Measurements from ENCODE around the gene SLC29A3.

DNA sequence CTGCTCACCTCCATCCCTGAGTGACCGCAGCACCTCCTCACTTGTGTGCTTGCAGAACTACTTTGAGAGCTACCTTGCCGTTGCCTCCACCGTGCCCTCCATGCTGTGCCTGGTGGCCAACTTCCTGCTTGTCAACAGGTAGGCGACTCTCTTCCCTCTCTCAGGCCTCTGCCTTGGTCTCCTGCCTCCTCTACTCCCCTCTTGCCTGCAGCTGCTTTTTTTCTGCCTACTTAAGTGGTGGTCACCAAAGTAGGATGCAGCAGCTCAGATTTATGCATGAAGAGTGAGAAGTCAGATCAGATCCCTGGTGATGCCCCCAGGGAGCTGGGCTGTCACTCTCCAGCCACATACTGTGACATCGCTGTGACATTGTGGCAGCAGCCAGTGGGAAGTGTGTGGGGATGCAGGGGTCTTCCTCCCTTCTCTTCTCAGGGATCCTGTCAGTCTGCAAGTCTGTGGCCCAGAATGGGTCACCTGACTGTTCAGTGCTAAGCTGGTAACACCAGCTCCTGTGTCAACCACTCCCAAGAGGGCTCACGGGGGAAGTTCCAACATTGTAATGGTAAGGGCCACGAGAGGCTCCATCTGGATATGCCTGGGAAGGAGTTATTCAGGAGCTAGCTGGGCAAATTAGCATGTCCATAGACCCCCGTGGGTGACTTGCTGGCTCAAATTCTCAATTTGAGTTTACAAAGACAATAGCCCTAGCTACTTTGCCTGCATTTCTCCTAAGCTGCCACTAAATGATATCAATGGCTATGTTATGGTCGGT lies 25.3 kb downstream of the SLC29A3 start:
- TF ChIP-seq, protein P1, sequence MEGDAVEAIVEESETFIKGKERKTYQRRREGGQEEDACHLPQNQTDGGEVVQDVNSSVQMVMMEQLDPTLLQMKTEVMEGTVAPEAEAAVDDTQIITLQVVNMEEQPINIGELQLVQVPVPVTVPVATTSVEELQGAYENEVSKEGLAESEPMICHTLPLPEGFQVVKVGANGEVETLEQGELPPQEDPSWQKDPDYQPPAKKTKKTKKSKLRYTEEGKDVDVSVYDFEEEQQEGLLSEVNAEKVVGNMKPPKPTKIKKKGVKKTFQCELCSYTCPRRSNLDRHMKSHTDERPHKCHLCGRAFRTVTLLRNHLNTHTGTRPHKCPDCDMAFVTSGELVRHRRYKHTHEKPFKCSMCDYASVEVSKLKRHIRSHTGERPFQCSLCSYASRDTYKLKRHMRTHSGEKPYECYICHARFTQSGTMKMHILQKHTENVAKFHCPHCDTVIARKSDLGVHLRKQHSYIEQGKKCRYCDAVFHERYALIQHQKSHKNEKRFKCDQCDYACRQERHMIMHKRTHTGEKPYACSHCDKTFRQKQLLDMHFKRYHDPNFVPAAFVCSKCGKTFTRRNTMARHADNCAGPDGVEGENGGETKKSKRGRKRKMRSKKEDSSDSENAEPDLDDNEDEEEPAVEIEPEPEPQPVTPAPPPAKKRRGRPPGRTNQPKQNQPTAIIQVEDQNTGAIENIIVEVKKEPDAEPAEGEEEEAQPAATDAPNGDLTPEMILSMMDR (IDR thresholded peaks at IDR 0.05), result no peak
- no peak for TF ChIP-seq POLR2A (IDR thresholded peaks at IDR 0.05)
